Endothelial cell of umbilical vein (primary cell): ENCODE measurements around the gene SLC9A3. TPM values are rescaled to one million over a fixed set of nuclear protein-coding genes. Genes with fewer than 3 reads are reported as not detected.

ENCODE experiments used
- BruUV-seq: library from RNA; stranded (reverse); fragments of 400-500 nt; replicated peaks from 2 replicates; lab custom pipeline; 2021; lab: Mats Ljungman, UMichigan
- CTCF ChIA-PET: fragments of 300-600, 350-600 bp; sonication (Branson Sonifier 250); formaldehyde crosslinking; loops from one replicate; lab custom pipeline; 2021; ENCODE audit warnings: antibody characterized with exemption, inconsistent platforms; lab: Charles Lee
- POLR2A ChIA-PET: fragments of 300-600, 350-600 bp; sonication (Branson Sonifier 250); formaldehyde crosslinking; loops from one replicate; lab custom pipeline; 2021; ENCODE audit warnings: antibody characterized with exemption, inconsistent platforms; lab: Charles Lee
- DNase-seq: peaks from one replicate; pipeline ENCODE4 v3.0.0-alpha.2; 2011; ENCODE audit warnings: low read depth, low spot score
- FAIRE-seq: peaks from 2 replicates; lab custom pipeline; 2011; peaks lifted over from hg19 to GRCh38; lab: Jason Lieb, UNC
- H2AFZ ChIP-seq: 2 replicates; pipeline ENCODE4 v1.6.0; 2012; ENCODE audit warnings: low read depth, low read length, control low read depth, inconsistent platforms
- H3K27ac ChIP-seq: 2 replicates; pipeline ENCODE4 v1.5.1; 2011; ENCODE audit warnings: low read depth, mild to moderate bottlenecking, control low read depth, low read length, moderate library complexity; ENCODE audit not compliant: insufficient read depth
- H3K27me3 ChIP-seq, 2 experiments: 2 replicates each; pipeline versions ENCODE4 v1.6.0 to v1.6.1; 2011; ENCODE audit warnings: low read length in 2 of 2, mixed read lengths in 1 of 2; ENCODE audit not compliant: control insufficient read depth in 2 of 2, insufficient read depth in 2 of 2
- H3K36me3 ChIP-seq, 2 experiments: 2 replicates in 1 of 2; 3 replicates in 1 of 2; pipeline ENCODE4 v1.5.1; 2011; ENCODE audit warnings: low read length in 2 of 2, mild to moderate bottlenecking in 1 of 2, moderate library complexity in 1 of 2; ENCODE audit not compliant: control insufficient read depth in 2 of 2, insufficient read depth in 2 of 2; ENCODE audit errors: extremely low read depth in 1 of 2
- H3K4me1 ChIP-seq: 3 replicates; pipeline ENCODE4 v1.5.1; 2011; ENCODE audit warnings: mild to moderate bottlenecking, low read length; ENCODE audit not compliant: control insufficient read depth, insufficient read depth; ENCODE audit errors: extremely low read depth
- H3K4me2 ChIP-seq: 2 replicates; pipeline ENCODE4 v1.6.1; 2011; ENCODE audit warnings: low read length, control low read depth, mixed read lengths; ENCODE audit not compliant: insufficient read depth
- H3K4me3 ChIP-seq, 3 experiments: fragments of 200-600 bp in 1 of 3; sonication (generic), shearing (Covaris generic) in 1 of 3; replicated peaks in 1 of 3; 2 replicates each; pipeline ENCODE4 v1.5.1; 2011 to 2016; ENCODE audit warnings: control low read depth in 3 of 3, low read length in 3 of 3, mild to moderate bottlenecking in 2 of 3, inconsistent platforms in 1 of 3, low read depth in 1 of 3, moderate library complexity in 1 of 3; ENCODE audit not compliant: insufficient read depth in 1 of 3
- H3K79me2 ChIP-seq: 2 replicates; pipeline ENCODE4 v1.6.0; 2012; ENCODE audit warnings: low read length, inconsistent platforms; ENCODE audit not compliant: control insufficient read depth, insufficient read depth
- H3K9ac ChIP-seq: replicated peaks from 2 replicates; pipeline ENCODE3; 2011; ENCODE audit warnings: low read length, control low read depth; ENCODE audit not compliant: insufficient read depth; ENCODE audit errors: extremely low read depth
- H3K9me1 ChIP-seq: replicated peaks from 3 replicates; pipeline ENCODE4 v1.6.0; 2011; ENCODE audit warnings: mild to moderate bottlenecking, low read length; ENCODE audit not compliant: control insufficient read depth, insufficient read depth; ENCODE audit errors: extremely low read depth
- H3K9me3 ChIP-seq: replicated peaks from 2 replicates; pipeline ENCODE4 v1.5.1; 2012; ENCODE audit warnings: low read length, inconsistent platforms; ENCODE audit not compliant: control insufficient read depth, insufficient read depth
- H4K20me1 ChIP-seq: replicated peaks from 2 replicates; pipeline ENCODE3; 2011; ENCODE audit warnings: mild to moderate bottlenecking, low read length; ENCODE audit not compliant: control insufficient read depth, insufficient read depth; ENCODE audit errors: extremely low read depth
- EZH2 ChIP-seq: IDR thresholded peaks from 2 replicates; pipeline ENCODE4 v1.6.1; 2012; ENCODE audit warnings: borderline replicate concordance, low read depth, mild to moderate bottlenecking, moderate library complexity, low read length, inconsistent platforms; ENCODE audit not compliant: severe bottlenecking
- FOS ChIP-seq: IDR thresholded peaks from 2 replicates; pipeline ENCODE4 v1.6.1; 2011; ENCODE audit warnings: mild to moderate bottlenecking, low read length, moderate library complexity, borderline replicate concordance; ENCODE audit not compliant: insufficient read depth
- GATA2 ChIP-seq: IDR thresholded peaks from 2 replicates; pipeline ENCODE4 v1.7.0; 2011; ENCODE audit warnings: low read depth, mild to moderate bottlenecking, moderate library complexity, mixed read lengths, low read length; ENCODE audit not compliant: insufficient read length, insufficient read depth
- JUN ChIP-seq: IDR thresholded peaks from 2 replicates; pipeline ENCODE4 v1.6.1; 2011; ENCODE audit warnings: borderline replicate concordance, low read depth; ENCODE audit not compliant: insufficient read length, insufficient read depth
- MYC ChIP-seq: IDR thresholded peaks from one replicate; pipeline ENCODE4 v1.6.1; 2011; ENCODE audit warnings: mild to moderate bottlenecking, low read depth, low read length
- POLR2A ChIP-seq: IDR thresholded peaks from 2 replicates; pipeline ENCODE4 v1.6.1; 2012; ENCODE audit warnings: low read depth, mild to moderate bottlenecking, control low read depth, low read length
- POLR2AphosphoS5 ChIP-seq: IDR thresholded peaks from 2 replicates; pipeline ENCODE4 v1.6.1; 2012; ENCODE audit warnings: low read depth, mild to moderate bottlenecking, control low read depth, low read length, moderate library complexity; ENCODE audit not compliant: insufficient read depth
- dilution Hi-C: fragments of 300-500 bp; cut with MboI; formaldehyde crosslinking; loops from one replicate; pipeline ENCODE4 v1.15.0; 2019; ENCODE audit warnings: low sequenced_read_pairs; ENCODE audit not compliant: extremely low pct_ligation_motif_present
- intact Hi-C: fragments of 100-400 bp; cut with micrococcal nuclease; formaldehyde crosslinking; loops from one replicate; pipeline ENCODE4 v1.10.0; 2022
- microRNA-seq: library from miRNA; unstranded; fragments of <30 nt; microRNA quantifications from one replicate; pipeline ENCODE4 v1.2.0, GENCODE V29; 2021; ENCODE audit warnings: borderline number of aligned reads, borderline replicate concordance
- polyA plus RNA-seq, 4 experiments: library from polyadenylated mRNA; depleted of rRNA in 3 of 4; stranded (reverse) in 3 of 4; unstranded in 1 of 4; fragments of >200 nt; gene quantifications; 2 replicates each; pipeline versions ENCODE4 v1.2.1 to v1.2.3, GENCODE V29; 2011 to 2012; ENCODE audit warnings: missing spikeins in 1 of 4
- small RNA-seq: library from RNA; depleted of rRNA; stranded (forward); fragments of <200 nt; gene quantifications from one replicate; pipeline ENCODE3, GENCODE V24; 2012; ENCODE audit warnings: low replicate concordance, low read depth; ENCODE audit not compliant: insufficient read depth, insufficient read length
- total RNA-seq: library from RNA; stranded (reverse); gene quantifications from 2 replicates; pipeline ENCODE4 v1.2.3, GENCODE V29; 2021
- TF ChIP-seq, protein P1 (sequence below): IDR thresholded peaks from 2 replicates; pipeline ENCODE4 v1.6.1; 2011; ENCODE audit not compliant: insufficient read depth, insufficient read length
- TF ChIP-seq, protein P2 (sequence below), 2 donors: IDR thresholded peaks; 1 replicate in 1 of 2; 2 replicates in 1 of 2; pipeline ENCODE4 v1.5.1; 2011; ENCODE audit warnings: low read length in 2 of 2, mild to moderate bottlenecking in 2 of 2, moderate library complexity in 2 of 2, control low read depth in 1 of 2, inconsistent platforms in 1 of 2, low read depth in 1 of 2; ENCODE audit not compliant: insufficient read depth in 1 of 2; ENCODE audit errors: extremely low read depth in 1 of 2

SLC9A3 gene
- total and polyA plus RNA-seq, 2 donors (not counting 3 experiments of a cell fraction or from before 2014, with no cell fraction given), result 0.79 to 0.82 TPM

DNA sequence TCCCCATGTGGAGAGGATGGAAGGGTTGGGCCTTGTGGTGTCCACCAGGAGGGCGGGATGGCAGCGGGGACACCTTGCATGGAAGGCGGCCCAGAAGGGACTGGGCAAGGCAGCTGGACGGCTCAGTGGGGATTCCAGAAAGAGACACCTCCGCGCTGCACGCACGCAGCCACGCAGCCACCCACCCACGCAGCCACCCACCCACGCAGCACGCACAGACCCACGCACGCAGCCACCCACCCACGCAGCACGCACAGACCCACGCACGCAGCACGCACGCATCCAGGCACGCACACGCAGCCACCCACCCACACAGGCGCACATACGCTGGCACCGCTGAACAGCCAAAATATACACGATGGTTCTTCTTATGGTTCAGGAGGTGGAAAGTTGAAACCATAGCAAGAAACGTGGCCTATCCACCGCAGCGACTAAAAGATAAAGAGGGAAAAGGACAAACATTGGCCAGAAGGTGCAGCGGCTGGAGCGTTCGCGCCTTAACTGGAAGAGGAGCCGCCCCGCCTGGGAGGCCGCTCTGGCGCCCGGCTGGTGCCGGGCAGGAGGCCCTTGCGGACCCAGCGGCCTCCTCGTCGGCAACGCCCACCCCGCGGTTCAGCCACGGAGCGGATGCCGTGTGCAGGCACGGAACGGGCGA, 103.5 kb downstream of the SLC9A3 start:
- DNase-seq, result no peak
- H3K9ac ChIP-seq, result no peak overlapping the region
- no peaks in the 10 kb centered on the region for H4K20me1 ChIP-seq
- H3K4me2 ChIP-seq, result no peak overlapping the region
- no TSS peak for BruUV-seq
- no peak for FAIRE-seq
- POLR2A ChIA-PET, result no interaction called here
- CTCF ChIA-PET, result no interaction called here
- no peak overlapping the region for H3K27ac ChIP-seq
- H2AFZ ChIP-seq, result no peak overlapping the region
- no peak overlapping the region for H3K4me3 ChIP-seq
- H3K4me1 ChIP-seq, result no peaks in the 10 kb centered on the region
- dilution Hi-C loops, result no loop called here
- H3K36me3 ChIP-seq, result no peaks in the 10 kb centered on the region
- no peaks in the 10 kb centered on the region for H3K27me3 ChIP-seq
- no peaks in the 10 kb centered on the region for H3K79me2 ChIP-seq
- H3K9me1 ChIP-seq, result no peaks in the 10 kb centered on the region
- no peaks in the 10 kb centered on the region for H3K9me3 ChIP-seq
- no peak for TF ChIP-seq FOS
- TF ChIP-seq GATA2, result no peak
- TF ChIP-seq MYC, result no peak
- TF ChIP-seq JUN, result no peak
- no peak for TF ChIP-seq POLR2AphosphoS5
- TF ChIP-seq, protein P1, sequence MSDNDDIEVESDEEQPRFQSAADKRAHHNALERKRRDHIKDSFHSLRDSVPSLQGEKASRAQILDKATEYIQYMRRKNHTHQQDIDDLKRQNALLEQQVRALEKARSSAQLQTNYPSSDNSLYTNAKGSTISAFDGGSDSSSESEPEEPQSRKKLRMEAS, result no peak
- TF ChIP-seq POLR2A, result no peak
- TF ChIP-seq, protein P2, sequence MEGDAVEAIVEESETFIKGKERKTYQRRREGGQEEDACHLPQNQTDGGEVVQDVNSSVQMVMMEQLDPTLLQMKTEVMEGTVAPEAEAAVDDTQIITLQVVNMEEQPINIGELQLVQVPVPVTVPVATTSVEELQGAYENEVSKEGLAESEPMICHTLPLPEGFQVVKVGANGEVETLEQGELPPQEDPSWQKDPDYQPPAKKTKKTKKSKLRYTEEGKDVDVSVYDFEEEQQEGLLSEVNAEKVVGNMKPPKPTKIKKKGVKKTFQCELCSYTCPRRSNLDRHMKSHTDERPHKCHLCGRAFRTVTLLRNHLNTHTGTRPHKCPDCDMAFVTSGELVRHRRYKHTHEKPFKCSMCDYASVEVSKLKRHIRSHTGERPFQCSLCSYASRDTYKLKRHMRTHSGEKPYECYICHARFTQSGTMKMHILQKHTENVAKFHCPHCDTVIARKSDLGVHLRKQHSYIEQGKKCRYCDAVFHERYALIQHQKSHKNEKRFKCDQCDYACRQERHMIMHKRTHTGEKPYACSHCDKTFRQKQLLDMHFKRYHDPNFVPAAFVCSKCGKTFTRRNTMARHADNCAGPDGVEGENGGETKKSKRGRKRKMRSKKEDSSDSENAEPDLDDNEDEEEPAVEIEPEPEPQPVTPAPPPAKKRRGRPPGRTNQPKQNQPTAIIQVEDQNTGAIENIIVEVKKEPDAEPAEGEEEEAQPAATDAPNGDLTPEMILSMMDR (IDR thresholded peaks at IDR 0.05; ENCODE audit: extremely low read depth in 1 of 2, insufficient read depth in 1 of 2, low read depth in 1 of 2, low read length in 2 of 2), result no peak
- TF ChIP-seq EZH2, result no peak
- intact Hi-C loops, result no loop called here

Small RNA genes lying within 50 kb of the gene (microRNA-seq; reads per million reads assigned to microRNA genes)
- not detected for gene MIR4456

Small RNA genes lying within 50 kb of the gene (small RNA-seq; reads per million reads assigned to genes)
- not detected for gene MIR4456

Other genes starting within 250 kb of the SLC9A3 start
- gene AHRR, start 202.7 kb downstream of the SLC9A3 start, total RNA-seq, result 3.1 and 5.1 TPM in 2 replicates
- 7.1 and 7.3 TPM in 2 replicates for gene AHRR, start 202.7 kb downstream of the SLC9A3 start, polyA plus RNA-seq
- 52.9 and 55.4 TPM in 2 replicates for gene EXOC3, start 81.3 kb downstream of the SLC9A3 start, total RNA-seq
- 26.4 and 27.2 TPM in 2 replicates for gene EXOC3, start 81.3 kb downstream of the SLC9A3 start, polyA plus RNA-seq
- gene CEP72, start 87.9 kb upstream of the SLC9A3 start, total RNA-seq, result 9.5 and 9.6 TPM in 2 replicates
- 2.5 and 2.9 TPM in 2 replicates for gene CEP72, start 87.9 kb upstream of the SLC9A3 start, polyA plus RNA-seq
- gene TPPP, start 168.9 kb upstream of the SLC9A3 start, total RNA-seq, result 0.07 and 0.09 TPM in 2 replicates
- gene TPPP, start 168.9 kb upstream of the SLC9A3 start, polyA plus RNA-seq, result 0.04 and 0.08 TPM in 2 replicates